WTC11 (cell line): ENCODE results near the gene SIM1. TPM values are rescaled to one million over a fixed set of nuclear protein-coding genes. Genes with fewer than 3 reads are reported as not detected.

Source experiments
- ATAC-seq: fragments of 200-7000 bp; cut with Tn5 transposase; 2 replicates; pipeline ENCODE4 v1.10.0; 2021; ENCODE audit warnings: mild to moderate bottlenecking, moderate library complexity
- CTCF ChIA-PET: fragments of 300-600 bp; sonication (Branson Sonifier 250); formaldehyde crosslinking; loops from one replicate; lab custom pipeline; 2021; ENCODE audit warnings: antibody characterized with exemption; lab: Charles Lee
- POLR2A ChIA-PET: fragments of 350-600 bp; sonication (Branson Sonifier 250); formaldehyde crosslinking; loops from one replicate; lab custom pipeline; 2021; ENCODE audit warnings: antibody characterized with exemption; lab: Charles Lee
- DNase-seq: peaks from one replicate; pipeline ENCODE4 v3.0.0; 2021; ENCODE audit warnings: low spot score
- H3K27ac Mint-ChIP-seq: 2 replicates; pipeline ENCODE4 v1.8.0; 2021; ENCODE audit warnings: mixed read lengths
- H3K27me3 Mint-ChIP-seq: 2 replicates; pipeline ENCODE4 v1.8.0; 2021; ENCODE audit warnings: low read depth, mild to moderate bottlenecking, moderate library complexity, mixed read lengths
- H3K36me3 Mint-ChIP-seq: 2 replicates; pipeline ENCODE4 v1.8.0; 2021; ENCODE audit warnings: mixed read lengths
- H3K4me1 Mint-ChIP-seq: 2 replicates; pipeline ENCODE4 v1.8.0; 2022; ENCODE audit warnings: mixed read lengths
- H3K4me3 Mint-ChIP-seq: 2 replicates; pipeline ENCODE4 v1.8.0; 2021; ENCODE audit warnings: mild to moderate bottlenecking, moderate library complexity, mixed read lengths
- H3K9me3 Mint-ChIP-seq: 2 replicates; pipeline ENCODE4 v1.8.0; 2021; ENCODE audit warnings: mixed read lengths
- NFE2L1 ChIP-seq: sonication (generic); formaldehyde crosslinking; IDR thresholded peaks from 2 replicates; pipeline ENCODE4 v1.8.1; 2023; ENCODE audit warnings: missing genetic modification reagents
- SOX15 ChIP-seq: fragments of 250-450 bp; sonication (Bioruptor Pico); IDR thresholded peaks from 2 replicates; pipeline ENCODE4 v1.9.0; 2021; ENCODE audit warnings: mild to moderate bottlenecking
- ZNF263 ChIP-seq: sonication (generic); formaldehyde crosslinking; IDR thresholded peaks from 2 replicates; pipeline ENCODE4 v1.8.1; 2022; ENCODE audit warnings: low read depth, mild to moderate bottlenecking, moderate library complexity, missing genetic modification reagents
- total RNA-seq: library from RNA; stranded (reverse); gene quantifications from 3 replicates; pipeline ENCODE4 v1.2.3, GENCODE V29; 2021
- TF ChIP-seq, protein P1 (sequence below): sonication (generic); formaldehyde crosslinking; IDR thresholded peaks from 2 replicates; pipeline ENCODE4 v1.8.1; 2022; ENCODE audit warnings: missing genetic modification reagents, borderline replicate concordance
- TF ChIP-seq, protein P2 (sequence below): fragments of 250-450 bp; sonication (Bioruptor Pico); IDR thresholded peaks from 2 replicates; pipeline ENCODE4 v2.1.2; 2022; ENCODE audit warnings: mild to moderate bottlenecking, moderate library complexity
- TF ChIP-seq, protein P3 (sequence below): sonication (generic); formaldehyde crosslinking; IDR thresholded peaks from 2 replicates; pipeline ENCODE4 v1.8.0; 2022; ENCODE audit warnings: missing genetic modification reagents
- TF ChIP-seq, protein P4 (sequence below): fragments of 250-450 bp; sonication (Bioruptor Pico); IDR thresholded peaks from 2 replicates; pipeline ENCODE4 v1.9.0; 2021; ENCODE audit warnings: moderate library complexity, mild to moderate bottlenecking, inconsistent platforms, borderline replicate concordance

The SIM1 gene
- total RNA-seq, 1 experiment from 2014 or later = 0.09 TPM

DNA sequence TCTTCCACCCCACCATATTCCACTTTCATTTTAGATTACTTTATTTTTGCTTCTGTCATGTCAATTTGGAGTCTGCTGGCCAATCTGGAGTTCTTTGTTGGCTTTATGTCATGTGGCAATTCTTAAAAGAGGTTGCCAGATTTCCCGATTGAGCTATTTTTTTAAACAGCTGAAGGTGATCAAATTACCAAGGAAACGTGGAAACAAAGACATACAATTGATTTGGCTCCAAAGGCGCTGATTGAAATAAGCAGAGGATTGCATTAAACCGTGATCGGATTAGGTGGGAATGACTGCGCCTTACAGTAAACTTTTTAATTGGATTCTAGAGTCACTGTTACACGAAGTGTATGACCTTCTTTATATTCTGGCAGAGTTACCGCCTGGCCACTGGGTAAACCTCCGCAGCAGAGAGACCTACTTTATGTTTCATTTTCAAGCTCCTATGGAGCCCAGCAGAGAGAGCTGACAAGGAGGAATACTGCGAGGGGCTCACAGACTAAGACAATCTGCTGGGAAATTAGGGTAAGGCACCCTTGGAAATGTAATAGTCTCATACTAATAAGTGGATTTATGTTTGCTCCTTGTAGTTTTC is 37.9 kb downstream of the SIM1 start (continued):
- TF ChIP-seq, protein P1, sequence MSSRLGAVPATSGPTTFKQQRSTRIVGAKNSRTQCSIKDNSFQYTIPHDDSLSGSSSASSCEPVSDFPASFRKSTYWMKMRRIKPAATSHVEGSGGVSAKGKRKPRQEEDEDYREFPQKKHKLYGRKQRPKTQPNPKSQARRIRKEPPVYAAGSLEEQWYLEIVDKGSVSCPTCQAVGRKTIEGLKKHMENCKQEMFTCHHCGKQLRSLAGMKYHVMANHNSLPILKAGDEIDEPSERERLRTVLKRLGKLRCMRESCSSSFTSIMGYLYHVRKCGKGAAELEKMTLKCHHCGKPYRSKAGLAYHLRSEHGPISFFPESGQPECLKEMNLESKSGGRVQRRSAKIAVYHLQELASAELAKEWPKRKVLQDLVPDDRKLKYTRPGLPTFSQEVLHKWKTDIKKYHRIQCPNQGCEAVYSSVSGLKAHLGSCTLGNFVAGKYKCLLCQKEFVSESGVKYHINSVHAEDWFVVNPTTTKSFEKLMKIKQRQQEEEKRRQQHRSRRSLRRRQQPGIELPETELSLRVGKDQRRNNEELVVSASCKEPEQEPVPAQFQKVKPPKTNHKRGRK (CRISPR knock-in tag) = no peak
- TF ChIP-seq, protein P2, sequence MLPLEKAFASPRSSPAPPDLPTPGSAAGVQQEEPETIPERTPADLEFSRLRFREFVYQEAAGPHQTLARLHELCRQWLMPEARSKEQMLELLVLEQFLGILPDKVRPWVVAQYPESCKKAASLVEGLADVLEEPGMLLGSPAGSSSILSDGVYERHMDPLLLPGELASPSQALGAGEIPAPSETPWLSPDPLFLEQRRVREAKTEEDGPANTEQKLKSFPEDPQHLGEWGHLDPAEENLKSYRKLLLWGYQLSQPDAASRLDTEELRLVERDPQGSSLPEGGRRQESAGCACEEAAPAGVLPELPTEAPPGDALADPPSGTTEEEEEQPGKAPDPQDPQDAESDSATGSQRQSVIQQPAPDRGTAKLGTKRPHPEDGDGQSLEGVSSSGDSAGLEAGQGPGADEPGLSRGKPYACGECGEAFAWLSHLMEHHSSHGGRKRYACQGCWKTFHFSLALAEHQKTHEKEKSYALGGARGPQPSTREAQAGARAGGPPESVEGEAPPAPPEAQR = no peak
- TF ChIP-seq, protein P3, sequence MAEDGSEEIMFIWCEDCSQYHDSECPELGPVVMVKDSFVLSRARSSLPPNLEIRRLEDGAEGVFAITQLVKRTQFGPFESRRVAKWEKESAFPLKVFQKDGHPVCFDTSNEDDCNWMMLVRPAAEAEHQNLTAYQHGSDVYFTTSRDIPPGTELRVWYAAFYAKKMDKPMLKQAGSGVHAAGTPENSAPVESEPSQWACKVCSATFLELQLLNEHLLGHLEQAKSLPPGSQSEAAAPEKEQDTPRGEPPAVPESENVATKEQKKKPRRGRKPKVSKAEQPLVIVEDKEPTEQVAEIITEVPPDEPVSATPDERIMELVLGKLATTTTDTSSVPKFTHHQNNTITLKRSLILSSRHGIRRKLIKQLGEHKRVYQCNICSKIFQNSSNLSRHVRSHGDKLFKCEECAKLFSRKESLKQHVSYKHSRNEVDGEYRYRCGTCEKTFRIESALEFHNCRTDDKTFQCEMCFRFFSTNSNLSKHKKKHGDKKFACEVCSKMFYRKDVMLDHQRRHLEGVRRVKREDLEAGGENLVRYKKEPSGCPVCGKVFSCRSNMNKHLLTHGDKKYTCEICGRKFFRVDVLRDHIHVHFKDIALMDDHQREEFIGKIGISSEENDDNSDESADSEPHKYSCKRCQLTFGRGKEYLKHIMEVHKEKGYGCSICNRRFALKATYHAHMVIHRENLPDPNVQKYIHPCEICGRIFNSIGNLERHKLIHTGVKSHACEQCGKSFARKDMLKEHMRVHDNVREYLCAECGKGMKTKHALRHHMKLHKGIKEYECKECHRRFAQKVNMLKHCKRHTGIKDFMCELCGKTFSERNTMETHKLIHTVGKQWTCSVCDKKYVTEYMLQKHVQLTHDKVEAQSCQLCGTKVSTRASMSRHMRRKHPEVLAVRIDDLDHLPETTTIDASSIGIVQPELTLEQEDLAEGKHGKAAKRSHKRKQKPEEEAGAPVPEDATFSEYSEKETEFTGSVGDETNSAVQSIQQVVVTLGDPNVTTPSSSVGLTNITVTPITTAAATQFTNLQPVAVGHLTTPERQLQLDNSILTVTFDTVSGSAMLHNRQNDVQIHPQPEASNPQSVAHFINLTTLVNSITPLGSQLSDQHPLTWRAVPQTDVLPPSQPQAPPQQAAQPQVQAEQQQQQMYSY (CRISPR knock-in tag) = no peak
- TF ChIP-seq SOX15 (CRISPR knock-in tag) = no peak
- no peak for TF ChIP-seq ZNF263 (CRISPR knock-in tag)

DNA sequence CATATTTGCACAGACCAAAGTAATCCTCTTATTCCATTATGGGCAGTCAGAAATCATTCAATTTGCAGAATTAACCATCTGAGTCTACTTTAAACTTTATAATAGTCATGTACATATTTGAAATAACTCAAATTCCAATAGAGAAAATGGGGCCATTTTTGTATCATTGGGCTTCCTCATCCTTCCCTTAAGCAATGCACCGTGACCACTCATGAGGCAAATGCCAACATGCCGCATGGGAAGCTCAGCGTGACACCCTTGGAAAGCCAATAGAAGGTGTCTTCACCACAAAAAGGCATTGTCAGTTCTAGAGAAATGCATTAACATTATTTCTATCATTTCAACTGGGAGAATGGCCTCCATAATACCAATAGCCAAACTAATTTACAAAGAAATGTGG is 38.5 kb downstream of the SIM1 start:
- peaks cover 4% of the 10 kb centered on the region; the same call in 1 of the 2 replicates for H3K9me3 Mint-ChIP-seq
- no peak overlapping the region for H3K27ac Mint-ChIP-seq
- no peak for DNase-seq
- H3K36me3 Mint-ChIP-seq = no peaks in the 10 kb centered on the region
- H3K4me1 Mint-ChIP-seq = peaks cover 26% of the 10 kb centered on the region
- ChIA-PET POLR2A (no interaction called here), CTCF (interaction anchor here (1.8 kb wide), 1 partner anchor 35 kb away, joined by 12 read pairs; no protein-coding TSS in a partner anchor)
- TF ChIP-seq NFE2L1 (CRISPR knock-in tag) = no peak
- no peak for ATAC-seq
- no peaks in the 10 kb centered on the region for H3K27me3 Mint-ChIP-seq
- H3K4me3 Mint-ChIP-seq = no peak overlapping the region

DNA sequence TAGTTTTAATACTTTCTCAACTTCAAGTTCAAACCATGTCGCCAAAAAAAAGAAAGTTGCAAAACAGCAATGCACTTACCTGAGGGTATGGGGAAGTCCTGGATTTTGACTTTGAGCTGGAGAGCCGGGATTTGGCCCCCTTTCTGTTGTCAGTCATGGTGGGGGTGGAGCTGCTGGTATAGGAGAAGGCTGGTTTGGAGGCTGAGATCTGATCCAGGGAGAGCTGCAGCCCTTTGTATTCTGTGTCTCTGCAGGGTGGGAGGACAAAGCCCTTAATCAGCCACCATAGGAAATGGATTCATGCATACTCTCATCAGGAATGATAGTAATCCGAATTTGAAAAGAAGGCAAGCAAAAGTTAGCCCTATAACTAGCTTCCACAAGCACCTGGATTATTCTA is 44.0 kb downstream of the SIM1 start:
- TF ChIP-seq, protein P3 (CRISPR knock-in tag) = peak; percentile 46; the same call in 1 of the 2 replicates
- TF ChIP-seq, protein P4, sequence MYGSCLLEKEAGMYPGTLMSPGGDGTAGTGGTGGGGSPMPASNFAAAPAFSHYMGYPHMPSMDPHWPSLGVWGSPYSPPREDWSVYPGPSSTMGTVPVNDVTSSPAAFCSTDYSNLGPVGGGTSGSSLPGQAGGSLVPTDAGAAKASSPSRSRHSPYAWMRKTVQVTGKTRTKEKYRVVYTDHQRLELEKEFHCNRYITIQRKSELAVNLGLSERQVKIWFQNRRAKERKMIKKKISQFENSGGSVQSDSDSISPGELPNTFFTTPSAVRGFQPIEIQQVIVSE (CRISPR knock-in tag) = no peak
- Mint-ChIP-seq H3K27ac (no peak overlapping the region), H3K4me1 (peaks cover 25% of the 10 kb centered on the region), H3K4me3 (peak overlapping the region; percentile 14; the same call in 1 of the 2 replicates), H3K27me3 (no peaks in the 10 kb centered on the region), H3K9me3 (peaks cover 21% of the 10 kb centered on the region), H3K36me3 (peaks cover 9% of the 10 kb centered on the region)
- POLR2A ChIA-PET = interaction anchor here (0.5 kb wide), 1 partner anchor 23 kb away, joined by 3 read pairs; no protein-coding TSS in a partner anchor
- DNase-seq = peak; percentile 22
- peak; percentile 99 for ATAC-seq
- CTCF ChIA-PET = interaction anchor here (0.7 to 3.2 kb wide), 2 partner anchors 40 to 58 kb away, joined by 3 to 10 read pairs; no protein-coding TSS in a partner anchor
